Body of pancreas (tissue), 4 donors: ENCODE data around the gene ABCB9. TPM values are rescaled to one million over a fixed set of nuclear protein-coding genes. Genes with fewer than 3 reads are reported as not detected.
A peak's percentile ranks its signal among the peaks of the same experiment; 100 is the strongest.

Experiments
- ATAC-seq: fragments of 150-250 bp; one replicate; pipeline ENCODE4 v1.9.1; 2016
- DNase-seq, 4 donors: peaks; one replicate each; pipeline ENCODE4 v3.0.0-alpha.2; 2019
- H3K27ac ChIP-seq, 4 donors: fragments of 200-600 bp; sonication (generic); 1 replicate in 3 of 4; 2 replicates in 1 of 4; pipeline versions ENCODE4 v1.5.1 to v1.6.1; 2016 to 2019; ENCODE audit warnings: mild to moderate bottlenecking in 1 of 4, mixed read lengths in 1 of 4, moderate library complexity in 1 of 4
- H3K27me3 ChIP-seq, 2 donors: fragments of 200-600 bp; sonication (generic); one replicate each; pipeline ENCODE4 v1.6.0; 2016; ENCODE audit warnings: mild to moderate bottlenecking in 1 of 2
- H3K36me3 ChIP-seq, 2 donors: fragments of 200-600 bp; sonication (generic); replicated peaks in 1 of 2; 2 replicates each; pipeline ENCODE4 v1.5.1; 2016; ENCODE audit warnings: low read depth in 2 of 2; ENCODE audit not compliant: insufficient read depth in 1 of 2
- H3K4me1 ChIP-seq: fragments of 200-600 bp; sonication (generic); one replicate; pipeline ENCODE4 v1.6.0; 2016
- H3K4me3 ChIP-seq, 2 donors: fragments of 200-600 bp; sonication (generic); 1 replicate in 1 of 2; 2 replicates in 1 of 2; pipeline ENCODE4 v1.5.1; 2016 to 2019
- H3K9me3 ChIP-seq, 3 donors: fragments of 200-600 bp; sonication (generic); 1 replicate in 2 of 3; 2 replicates in 1 of 3; pipeline ENCODE4 v1.5.1; 2016
- CTCF ChIP-seq, 7 experiments: fragments of 450-650 bp in 4 of 7; fragments of 200-600 bp in 3 of 7; sonication (generic) in 3 of 7; IDR thresholded peaks; one replicate each; pipeline ENCODE4 v1.5.1; 2016 to 2019; ENCODE audit warnings: antibody characterized with exemption in 7 of 7
- POLR2A ChIP-seq, 3 donors: fragments of 450-650 bp; IDR thresholded peaks; one replicate each; pipeline ENCODE4 v1.6.1; 2016; ENCODE audit warnings: antibody characterized with exemption in 3 of 3, mild to moderate bottlenecking in 2 of 3
- WGBS, 2 donors: methylation state at CpG; one replicate each; pipeline ENCODE4 v1.1.5; 2017; 5-methylcytosine and 5-hydroxymethylcytosine counted together
- intact Hi-C: fragments of 100-400 bp; cut with DNase I; formaldehyde crosslinking; loops from one replicate; pipeline ENCODE4 v1.15.1; 2023
- total RNA-seq, 2 donors: library from RNA; depleted of rRNA; stranded (reverse); fragments of >200 nt; gene quantifications; one replicate each; pipeline ENCODE4 v1.1.0, GENCODE V29; 2016

Gene ABCB9
- total RNA-seq, 2 donors from 2014 or later, result 5.2 to 7.9 TPM

DNA sequence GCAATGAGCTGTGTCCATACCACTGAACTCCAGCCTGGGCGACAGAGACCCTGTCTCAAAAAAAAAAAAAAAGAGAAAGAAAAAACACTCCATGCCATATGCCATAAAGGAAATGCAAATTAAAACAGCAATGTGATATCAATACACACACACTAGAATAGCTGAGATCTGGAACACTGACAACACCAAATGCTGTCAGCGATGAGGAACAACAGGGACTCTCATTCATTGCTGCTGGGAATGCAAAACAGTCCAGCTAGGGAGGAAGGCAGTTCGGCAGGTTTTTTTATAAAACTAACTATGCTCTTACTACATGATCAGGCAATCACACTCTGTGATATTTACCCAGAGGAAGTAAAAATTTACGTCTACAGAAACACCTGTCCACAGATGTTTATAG, 3.4 kb upstream of the ABCB9 start:
- WGBS, 2 donors, result 40 to 41% methylated on average over 4 of the region's 4 CpGs
- TF ChIP-seq POLR2A (IDR thresholded peaks at IDR 0.05), result no peak
- no peak for TF ChIP-seq CTCF (IDR thresholded peaks at IDR 0.05)
- intact Hi-C loops, result no loop called here

GRCh38 chr12:122968104-122968503, 1.8 kb upstream of the ABCB9 start:
- Histone ChIP-seq H3K9me3 (no peaks in the 10 kb centered on the region), H3K4me1 (peaks cover 38% of the 10 kb centered on the region), H3K4me3 (no peak overlapping the region), H3K27me3 (no peaks in the 10 kb centered on the region), H3K36me3 (no peaks in the 10 kb centered on the region), H3K27ac (no peak overlapping the region)
- no peak for ATAC-seq
- WGBS, 2 donors, result 77 to 81% methylated on average over 2 of the region's 2 CpGs
- intact Hi-C loops, result no loop called here
- no peak for DNase-seq
- TF ChIP-seq POLR2A (IDR thresholded peaks at IDR 0.05) (no peak), CTCF (IDR thresholded peaks at IDR 0.05) (no peak)

More for the DNA sequence above, 3.4 kb upstream of the ABCB9 start:
- Histone ChIP-seq H3K27ac (peak overlapping the region in 2 of 4 donors; percentile 20 to 46), H3K4me3 (no peak overlapping the region), H3K27me3 (no peaks in the 10 kb centered on the region), H3K9me3 (no peaks in the 10 kb centered on the region), H3K4me1 (peaks cover 30% of the 10 kb centered on the region), H3K36me3 (no peaks in the 10 kb centered on the region)
- ATAC-seq (no peak), DNase-seq (no peak)

DNA sequence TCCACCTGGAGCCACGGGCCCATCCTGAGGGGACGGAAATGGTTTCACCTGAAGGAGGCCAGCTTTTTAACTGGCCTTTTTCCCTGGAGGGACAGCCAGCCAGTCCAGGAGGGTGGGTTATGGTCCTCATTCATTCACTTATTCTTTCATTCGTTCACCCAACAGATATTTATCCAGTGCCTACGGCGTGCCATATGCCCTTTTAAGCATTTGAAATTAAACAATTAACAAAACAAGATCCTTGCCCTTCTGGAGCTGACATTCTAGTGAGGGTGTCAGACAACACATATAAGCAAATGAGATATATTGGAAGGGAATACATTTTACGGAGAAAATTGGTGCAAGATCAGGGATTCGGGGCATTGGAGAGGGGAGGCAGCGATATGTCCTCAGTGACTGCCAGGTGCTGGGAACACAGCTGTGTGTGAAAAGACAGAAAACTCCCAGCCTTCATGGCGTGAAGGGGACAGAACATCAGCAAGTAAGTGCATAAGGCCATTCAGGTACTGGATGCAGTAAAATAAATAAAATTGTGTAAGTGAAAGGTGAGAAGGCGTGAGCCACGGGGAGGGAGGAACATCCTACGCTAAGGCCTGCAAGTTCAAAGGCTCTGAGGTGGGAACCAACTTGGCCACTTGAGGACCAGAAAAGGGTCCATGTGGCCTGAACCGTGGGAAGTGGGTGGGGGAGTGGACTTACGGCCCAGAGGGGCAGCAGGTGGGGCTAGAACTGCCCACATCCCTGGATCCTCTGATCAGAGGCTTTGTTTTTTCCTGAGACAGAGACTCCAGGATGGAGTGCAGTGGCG, 684 bp upstream of the ABCB9 start:
- no peaks in the 10 kb centered on the region for H3K9me3 ChIP-seq
- ATAC-seq (no peak), DNase-seq (no peak)
- H3K4me3 ChIP-seq, result no peak overlapping the region
- peak overlapping the region; percentile 16 to 75 (median 56) for H3K27ac ChIP-seq
- H3K4me1 ChIP-seq, result peaks cover 50% of the 10 kb centered on the region
- no peak for TF ChIP-seq CTCF (IDR thresholded peaks at IDR 0.05)
- peak in 1 of 3 donors; percentile 52 for TF ChIP-seq POLR2A (IDR thresholded peaks at IDR 0.05)
- intact Hi-C loops, result no loop called here
- WGBS, 2 donors, result 58 to 61% methylated on average over 15 of the region's 15 CpGs
- no peaks in the 10 kb centered on the region for H3K36me3 ChIP-seq
- no peaks in the 10 kb centered on the region for H3K27me3 ChIP-seq

DNA sequence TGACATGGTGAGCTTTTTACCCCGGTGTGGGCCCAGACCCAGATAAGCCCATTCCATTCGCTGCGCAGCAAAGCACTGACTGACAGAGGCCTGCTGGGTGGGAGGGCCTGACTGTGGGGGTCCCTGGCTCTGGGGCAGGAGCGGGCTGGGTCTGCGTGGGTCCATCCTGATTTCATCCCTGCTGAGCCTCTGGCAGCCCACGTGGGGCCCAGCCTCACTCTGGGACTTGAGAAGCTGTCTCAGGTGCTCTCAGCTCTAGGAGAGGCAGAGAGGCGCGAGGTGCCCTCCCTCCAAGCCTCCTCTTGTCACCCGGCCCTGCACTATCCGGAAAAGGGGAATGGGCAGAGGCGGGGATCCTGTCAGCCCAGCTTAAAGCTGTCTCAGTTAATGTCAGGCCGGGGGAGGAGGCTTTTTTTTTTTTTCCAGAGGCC, 927 bp downstream of the ABCB9 start:
- Histone ChIP-seq H3K9me3 (no peaks in the 10 kb centered on the region), H3K27ac (no peak overlapping the region), H3K4me3 (no peak overlapping the region), H3K36me3 (no peaks in the 10 kb centered on the region), H3K4me1 (peaks cover 59% of the 10 kb centered on the region), H3K27me3 (no peaks in the 10 kb centered on the region)
- DNase-seq (no peak), ATAC-seq (no peak)
- no peak for TF ChIP-seq CTCF (IDR thresholded peaks at IDR 0.05)
- intact Hi-C loops, result no loop called here
- 56% methylated on average over 10 to 12 of the region's 12 CpGs for WGBS, 2 donors
